Lung (tissue), 12 donors: ENCODE measurements around the gene ATG14. TPM values are rescaled to one million over a fixed set of nuclear protein-coding genes. Genes with fewer than 3 reads are reported as not detected.

Experiments
- ATAC-seq: fragments of 200-7000 bp; cut with Tn5 transposase; one replicate; pipeline ENCODE4 v1.9.1; 2020; ENCODE audit warnings: moderate number of reproducible peaks; ENCODE audit not compliant: insufficient read depth, low FRiP score
- DNase-seq, 3 donors: peaks; one replicate each; pipeline ENCODE4 v3.0.0-alpha.2; 2013 to 2017
- H3K27ac ChIP-seq, 2 donors: one replicate each; pipeline ENCODE4 v1.5.1; 2013; ENCODE audit warnings: mild to moderate bottlenecking in 2 of 2, moderate library complexity in 2 of 2, control low read depth in 1 of 2, inconsistent platforms in 1 of 2, low read depth in 1 of 2, low read length in 1 of 2
- H3K27me3 ChIP-seq, 3 donors: one replicate each; pipeline ENCODE4 v1.5.1; 2013; ENCODE audit warnings: low read length in 2 of 3; ENCODE audit not compliant: control insufficient read depth in 3 of 3, insufficient read depth in 3 of 3
- H3K36me3 ChIP-seq, 4 donors: one replicate each; pipeline ENCODE4 v1.5.1; 2013; ENCODE audit warnings: low read length in 4 of 4, mild to moderate bottlenecking in 1 of 4, moderate library complexity in 1 of 4; ENCODE audit not compliant: control insufficient read depth in 4 of 4, insufficient read depth in 4 of 4
- H3K4me1 ChIP-seq, 5 donors: one replicate each; pipeline ENCODE4 v1.5.1; 2013; ENCODE audit warnings: low read length in 5 of 5, mild to moderate bottlenecking in 2 of 5, moderate library complexity in 1 of 5; ENCODE audit not compliant: control insufficient read depth in 5 of 5, insufficient read depth in 5 of 5
- H3K4me3 ChIP-seq: one replicate; pipeline ENCODE4 v1.5.1; 2013; ENCODE audit warnings: mild to moderate bottlenecking, control low read depth, moderate library complexity
- H3K9ac ChIP-seq, 2 donors: one replicate each; pipeline ENCODE4 v1.5.1; 2013; ENCODE audit warnings: low read length in 2 of 2, control low read depth in 1 of 2; ENCODE audit not compliant: insufficient read depth in 1 of 2
- H3K9me3 ChIP-seq, 4 donors: one replicate each; pipeline ENCODE4 v1.5.1; 2013; ENCODE audit warnings: low read length in 3 of 4, mild to moderate bottlenecking in 1 of 4, moderate library complexity in 1 of 4; ENCODE audit not compliant: control insufficient read depth in 4 of 4, insufficient read depth in 3 of 4
- WGBS, 2 donors: extraction: QIAGEN DNeasy Blood & Tissue Kit; methylation state at CpG; one replicate each; pipeline ENCODE4 v1.1.7; 2013; 5-methylcytosine and 5-hydroxymethylcytosine counted together
- polyA plus RNA-seq, 2 donors: library from polyadenylated mRNA; stranded (reverse); fragments of 200-250 nt; gene quantifications; one replicate each; pipeline ENCODE4 v1.2.1, GENCODE V29; 2013
- total RNA-seq, 2 donors: library from RNA; depleted of rRNA in 1 of 2; stranded (reverse); fragments of >200 nt in 1 of 2; gene quantifications; one replicate each; pipeline ENCODE4 v1.2.1, GENCODE V29; 2014 to 2021
- TF ChIP-seq, protein P1 (sequence below): IDR thresholded peaks from 2 replicates; pipeline ENCODE4 v1.5.1; 2012; ENCODE audit warnings: mild to moderate bottlenecking; ENCODE audit errors: control extremely low read depth, extremely low read depth
- donor health status: control.
- donor health status: control.
- donor health status: Bipolar disorder and iron deficiency.
- donor health status: healthy.
- donor health status: DM: yes; HTN: yes; CAD: no.

Gene ATG14
- total and polyA plus RNA-seq, 4 donors: 3.4 to 19.0 (median 7.0) TPM

DNA sequence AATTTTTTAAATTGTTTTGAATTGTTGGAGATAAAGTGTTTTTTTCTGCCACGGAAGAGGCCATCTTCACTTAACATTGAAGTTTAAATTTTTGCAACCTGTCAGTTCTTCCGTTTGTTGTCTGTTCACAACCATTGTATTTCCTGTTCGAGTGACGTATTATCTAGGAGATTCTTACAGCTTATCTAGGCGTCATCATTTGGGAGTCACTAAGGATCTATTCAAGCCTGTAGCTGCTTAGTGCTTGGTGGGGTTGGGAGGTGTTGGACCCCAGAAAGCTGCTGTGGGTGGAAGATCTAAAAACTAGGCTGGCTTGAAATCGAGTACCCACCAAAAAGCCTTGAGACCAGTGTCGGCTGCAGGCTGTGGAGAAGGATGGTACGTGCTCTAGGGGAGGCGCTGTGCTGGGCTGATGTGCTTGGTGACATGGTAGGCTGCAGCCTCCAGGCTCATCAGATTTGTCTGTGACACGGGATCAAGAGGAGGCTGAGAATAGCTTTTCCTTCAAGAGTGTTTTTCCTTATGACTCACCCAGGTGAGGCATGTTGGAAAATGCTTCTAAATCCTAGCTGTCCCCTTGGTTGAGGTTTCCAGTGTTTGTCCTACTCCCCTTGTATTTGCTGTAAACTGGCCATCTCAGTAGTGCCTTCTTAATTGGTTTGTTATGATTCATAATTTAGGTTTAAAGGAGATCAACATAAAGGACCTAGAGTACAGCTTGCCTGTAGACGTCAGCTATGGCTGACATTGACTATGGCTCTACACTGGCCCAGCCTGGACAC lies 57.8 kb downstream of the ATG14 start:
- Histone ChIP-seq H3K4me3 (no peak overlapping the region), H3K27ac (peak overlapping the region in 1 of 2 donors; percentile 44), H3K36me3 (peaks cover 10 to 27% (median 17%) of the 10 kb centered on the region in 4 donors), H3K4me1 (peaks cover 0 to 1% (median 0%) of the 10 kb centered on the region in 5 donors), H3K9ac (no peak overlapping the region), H3K27me3 (no peaks in the 10 kb centered on the region), H3K9me3 (peaks cover 0 to 2% (median 0%) of the 10 kb centered on the region in 4 donors)
- 83% methylated on average over 11 of the region's 11 CpGs for WGBS, 2 donors
- ATAC-seq: peak; percentile 22
- DNase-seq: no peak
- TF ChIP-seq, protein P1, sequence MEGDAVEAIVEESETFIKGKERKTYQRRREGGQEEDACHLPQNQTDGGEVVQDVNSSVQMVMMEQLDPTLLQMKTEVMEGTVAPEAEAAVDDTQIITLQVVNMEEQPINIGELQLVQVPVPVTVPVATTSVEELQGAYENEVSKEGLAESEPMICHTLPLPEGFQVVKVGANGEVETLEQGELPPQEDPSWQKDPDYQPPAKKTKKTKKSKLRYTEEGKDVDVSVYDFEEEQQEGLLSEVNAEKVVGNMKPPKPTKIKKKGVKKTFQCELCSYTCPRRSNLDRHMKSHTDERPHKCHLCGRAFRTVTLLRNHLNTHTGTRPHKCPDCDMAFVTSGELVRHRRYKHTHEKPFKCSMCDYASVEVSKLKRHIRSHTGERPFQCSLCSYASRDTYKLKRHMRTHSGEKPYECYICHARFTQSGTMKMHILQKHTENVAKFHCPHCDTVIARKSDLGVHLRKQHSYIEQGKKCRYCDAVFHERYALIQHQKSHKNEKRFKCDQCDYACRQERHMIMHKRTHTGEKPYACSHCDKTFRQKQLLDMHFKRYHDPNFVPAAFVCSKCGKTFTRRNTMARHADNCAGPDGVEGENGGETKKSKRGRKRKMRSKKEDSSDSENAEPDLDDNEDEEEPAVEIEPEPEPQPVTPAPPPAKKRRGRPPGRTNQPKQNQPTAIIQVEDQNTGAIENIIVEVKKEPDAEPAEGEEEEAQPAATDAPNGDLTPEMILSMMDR: no peak

DNA sequence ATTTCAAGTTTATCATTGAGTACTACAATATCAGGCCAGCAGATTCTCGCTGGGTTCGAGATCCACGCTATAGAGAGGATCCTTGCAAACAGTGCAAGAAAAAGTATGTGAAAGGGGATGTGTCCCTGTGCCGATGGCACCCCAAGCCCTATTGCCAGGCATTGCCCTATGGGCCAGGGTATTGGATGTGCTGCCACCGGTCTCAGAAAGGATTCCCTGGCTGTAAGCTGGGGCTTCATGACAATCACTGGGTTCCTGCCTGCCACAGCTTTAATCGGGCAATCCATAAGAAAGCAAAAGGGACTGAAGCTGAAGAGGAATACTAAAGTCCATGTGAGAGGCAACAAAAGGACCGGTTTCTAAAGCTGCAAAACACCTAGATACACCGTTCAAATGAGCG lies 59.4 kb downstream of the ATG14 start:
- no peak for DNase-seq
- TF ChIP-seq, protein P1: no peak
- H3K27me3 ChIP-seq: no peaks in the 10 kb centered on the region
- peaks cover 0 to 3% (median 0%) of the 10 kb centered on the region in 5 donors for H3K4me1 ChIP-seq
- no peak for ATAC-seq
- 91 to 95% methylated on average over 9 of the region's 9 CpGs for WGBS, 2 donors
- H3K4me3 ChIP-seq: no peak overlapping the region
- H3K9me3 ChIP-seq: peaks cover 0 to 2% (median 0%) of the 10 kb centered on the region in 4 donors
- peaks cover 10 to 27% (median 15%) of the 10 kb centered on the region in 4 donors for H3K36me3 ChIP-seq
- no peak overlapping the region for H3K27ac ChIP-seq
- no peak overlapping the region for H3K9ac ChIP-seq

DNA sequence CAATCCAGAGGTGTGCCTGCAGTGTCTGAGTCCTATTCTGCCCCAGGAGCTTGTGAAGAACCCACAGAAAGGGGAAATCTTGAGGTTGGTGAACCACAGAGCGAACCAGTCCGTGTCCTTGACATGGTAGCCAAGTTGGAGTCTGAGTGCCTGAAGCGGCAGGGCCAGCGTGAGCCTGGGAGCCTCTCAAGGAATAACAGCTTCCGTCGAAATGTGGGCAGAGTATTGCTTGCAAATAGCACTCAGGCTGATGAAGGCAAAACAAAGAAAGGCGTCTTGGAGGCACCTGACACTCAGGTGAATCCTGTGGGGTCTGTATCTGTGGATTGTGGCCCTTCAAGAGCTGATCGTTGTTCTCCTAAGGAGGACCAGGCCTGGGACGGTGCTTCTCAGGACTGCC lies 60.5 kb downstream of the ATG14 start:
- TF ChIP-seq, protein P1: no peak
- Histone ChIP-seq H3K27me3 (no peaks in the 10 kb centered on the region), H3K36me3 (peaks cover 10 to 26% (median 14%) of the 10 kb centered on the region in 4 donors), H3K4me3 (no peak overlapping the region), H3K27ac (no peak overlapping the region), H3K9ac (no peak overlapping the region), H3K9me3 (peaks cover 0 to 2% (median 0%) of the 10 kb centered on the region in 4 donors), H3K4me1 (peaks cover 0 to 9% (median 0%) of the 10 kb centered on the region in 5 donors)
- ATAC-seq (no peak), DNase-seq (no peak)
- WGBS, 2 donors: 89 to 94% methylated on average over 9 of the region's 9 CpGs
